Activated CD4-positive, alpha-beta T cell treated with anti-CD3 and anti-CD28 coated beads, Interleukin-2, amount 50 U/mL, for 48 hours (primary cell): ENCODE measurements around the gene BRWD1.

ENCODE experiments used
- DNase-seq, 2 experiments: peaks; one replicate each; pipeline ENCODE4 v3.0.0-alpha.2; 2020

BRWD1 gene

DNA sequence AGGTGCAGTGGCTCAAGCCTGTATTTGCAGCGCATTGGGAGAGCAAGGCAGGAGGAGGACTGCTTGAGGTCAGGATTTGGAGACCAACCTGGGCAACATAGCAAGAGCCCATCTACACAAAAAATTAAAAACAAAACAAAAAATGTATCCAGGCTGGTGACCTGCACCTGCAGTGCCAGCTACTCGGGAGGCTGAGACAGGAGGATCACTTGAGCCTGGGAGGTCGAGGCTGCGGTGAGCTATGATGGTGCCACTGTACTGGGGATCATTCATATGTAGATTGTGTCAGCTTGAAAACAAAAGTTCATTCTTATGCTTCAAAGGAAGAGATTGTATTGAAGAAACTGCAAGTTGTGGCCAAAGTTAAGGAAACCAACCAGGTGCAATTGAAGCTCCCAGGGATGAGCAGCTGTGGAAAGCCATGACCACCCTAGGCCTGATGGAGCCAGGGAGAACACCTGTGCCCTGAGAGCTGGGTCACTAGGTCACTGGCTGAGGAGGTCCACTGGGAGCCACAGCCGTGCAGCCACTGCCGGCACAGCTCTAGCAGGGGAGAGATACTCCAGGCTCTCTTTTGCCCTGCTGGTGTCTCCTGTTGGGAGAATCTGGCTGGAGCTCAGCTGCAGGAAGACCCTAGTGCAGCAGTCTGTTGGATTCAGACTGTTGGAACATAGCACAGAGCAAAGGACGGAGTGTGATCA is 13.3 kb upstream of the BRWD1 start:
- no peak for DNase-seq

DNA sequence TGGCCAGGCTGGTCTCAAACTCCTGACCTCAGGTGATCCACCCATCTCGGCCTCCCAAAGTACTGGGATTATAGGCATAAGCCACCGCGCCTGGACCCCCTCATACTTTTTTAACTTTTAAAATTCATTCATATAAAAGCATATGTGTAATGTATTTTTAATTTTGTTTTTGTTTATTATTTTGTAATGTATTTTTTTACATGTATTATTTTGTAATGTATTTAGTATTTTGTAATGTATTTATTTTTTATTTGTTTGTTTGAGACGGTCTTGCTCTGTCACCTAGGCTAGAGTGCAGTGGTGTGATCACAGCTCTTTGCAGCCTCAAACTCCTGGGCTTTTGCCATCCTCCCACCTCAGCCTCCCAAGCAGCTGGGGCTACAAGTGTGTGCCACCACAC is 12.0 kb upstream of the BRWD1 start:
- DNase-seq = no peak

DNA sequence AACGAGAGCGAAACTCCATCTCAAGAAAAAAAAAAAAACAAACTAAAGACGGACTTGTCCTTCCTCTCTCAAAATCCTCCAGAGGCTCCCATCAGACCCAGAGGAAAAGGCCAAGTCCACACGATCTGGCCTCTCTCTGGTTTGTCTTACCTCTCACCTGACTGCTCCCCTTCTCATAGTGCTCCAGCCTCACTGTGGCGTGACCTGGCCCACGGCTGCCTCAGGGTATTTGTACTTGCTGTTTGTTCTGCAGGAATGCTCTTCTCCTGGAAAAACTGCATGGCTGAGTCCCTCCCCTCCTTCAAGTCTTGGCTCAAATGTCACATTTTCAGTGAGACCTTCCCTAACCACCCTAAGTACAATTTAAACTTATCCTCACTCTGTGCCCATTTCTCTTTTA is 8.0 kb upstream of the BRWD1 start:
- no peak for DNase-seq

DNA sequence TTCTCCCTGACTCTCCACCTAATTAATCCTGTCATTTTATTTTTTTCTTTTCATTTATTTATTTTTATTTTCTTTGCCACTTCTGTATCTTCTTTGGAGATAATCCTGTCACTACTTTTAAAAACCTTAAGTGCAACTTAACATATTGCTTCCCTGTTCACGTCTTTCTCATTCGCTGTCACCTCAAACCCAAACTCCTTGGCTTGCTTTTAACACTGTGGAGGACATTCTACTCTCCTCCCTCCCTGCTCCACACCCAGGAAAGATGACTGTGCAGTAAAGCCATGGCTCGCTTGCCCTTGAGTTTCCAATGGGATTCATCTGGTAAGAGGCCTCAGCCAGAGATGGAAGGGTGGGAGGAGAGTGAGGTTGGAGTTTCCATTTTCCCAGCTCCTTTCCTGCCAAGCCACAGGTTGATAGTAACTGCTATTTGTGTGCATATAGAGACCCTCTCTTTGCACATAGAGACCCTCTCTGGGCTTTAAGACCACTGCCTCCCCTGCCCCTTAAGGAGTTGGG is 6.4 kb upstream of the BRWD1 start:
- no peak for DNase-seq

DNA sequence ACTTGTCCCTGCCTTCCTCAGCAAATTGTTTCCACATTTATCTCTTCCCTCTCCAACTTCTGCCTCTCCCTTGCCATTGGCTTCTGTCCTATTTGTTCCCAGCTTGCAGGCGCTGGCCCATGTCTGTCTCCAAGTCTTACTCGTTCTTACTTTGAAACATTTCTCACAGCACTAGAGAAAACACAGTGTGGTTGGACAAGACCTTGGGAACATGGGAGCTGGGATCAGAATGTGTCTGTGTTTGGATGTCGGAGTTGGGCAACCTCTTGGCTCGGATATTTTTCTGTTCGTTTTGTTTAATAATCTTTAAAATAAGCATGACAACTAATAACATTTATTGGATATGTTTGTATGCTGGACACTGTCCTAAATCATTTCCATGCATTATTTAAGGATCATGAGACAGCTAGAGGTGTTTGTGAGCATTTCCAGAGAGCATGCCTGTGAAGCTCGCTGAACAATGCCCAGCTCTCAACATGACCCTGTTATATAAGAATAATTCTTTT is 5.9 kb upstream of the BRWD1 start:
- no peak for DNase-seq

DNA sequence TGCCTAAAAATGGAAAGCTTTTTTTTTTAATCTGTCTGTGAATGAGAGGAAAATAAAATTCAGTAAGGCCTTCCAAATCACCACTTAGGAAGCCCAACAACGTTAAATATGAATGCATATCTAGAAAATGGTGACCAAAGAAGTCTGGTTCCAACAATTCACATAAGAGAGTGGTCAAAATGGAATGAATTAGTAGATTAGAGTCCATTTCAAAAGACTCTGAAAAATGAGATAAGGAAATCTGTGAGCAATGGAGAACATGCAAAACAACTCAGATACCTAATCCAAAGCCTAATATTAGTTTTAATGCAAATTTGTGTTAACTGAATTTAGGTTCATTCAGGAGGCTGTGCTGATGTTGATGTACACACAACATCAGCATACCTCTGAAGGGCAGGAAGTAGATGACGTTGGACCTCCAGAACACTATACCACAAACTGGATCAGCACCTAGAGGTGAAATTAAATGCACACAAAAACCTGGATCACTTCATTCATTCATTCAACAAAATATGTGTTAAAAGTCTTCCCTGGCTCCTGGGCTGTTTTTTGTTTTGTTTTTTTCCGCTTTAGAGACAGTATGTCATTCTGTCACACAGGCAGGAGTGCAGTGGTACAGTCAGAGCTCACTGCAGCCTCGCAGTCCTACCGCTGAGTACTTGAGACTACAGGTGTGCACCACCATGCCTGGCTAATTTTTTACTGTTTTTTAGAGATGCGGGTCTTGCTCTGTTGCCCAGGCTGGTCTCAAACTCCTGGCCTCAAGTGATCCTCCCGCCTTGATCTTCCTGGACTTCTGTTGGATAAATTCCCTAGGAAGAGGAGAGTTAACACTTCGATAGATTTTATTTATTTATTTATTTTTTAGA is 4.9 kb upstream of the BRWD1 start:
- DNase-seq = no peak

DNA sequence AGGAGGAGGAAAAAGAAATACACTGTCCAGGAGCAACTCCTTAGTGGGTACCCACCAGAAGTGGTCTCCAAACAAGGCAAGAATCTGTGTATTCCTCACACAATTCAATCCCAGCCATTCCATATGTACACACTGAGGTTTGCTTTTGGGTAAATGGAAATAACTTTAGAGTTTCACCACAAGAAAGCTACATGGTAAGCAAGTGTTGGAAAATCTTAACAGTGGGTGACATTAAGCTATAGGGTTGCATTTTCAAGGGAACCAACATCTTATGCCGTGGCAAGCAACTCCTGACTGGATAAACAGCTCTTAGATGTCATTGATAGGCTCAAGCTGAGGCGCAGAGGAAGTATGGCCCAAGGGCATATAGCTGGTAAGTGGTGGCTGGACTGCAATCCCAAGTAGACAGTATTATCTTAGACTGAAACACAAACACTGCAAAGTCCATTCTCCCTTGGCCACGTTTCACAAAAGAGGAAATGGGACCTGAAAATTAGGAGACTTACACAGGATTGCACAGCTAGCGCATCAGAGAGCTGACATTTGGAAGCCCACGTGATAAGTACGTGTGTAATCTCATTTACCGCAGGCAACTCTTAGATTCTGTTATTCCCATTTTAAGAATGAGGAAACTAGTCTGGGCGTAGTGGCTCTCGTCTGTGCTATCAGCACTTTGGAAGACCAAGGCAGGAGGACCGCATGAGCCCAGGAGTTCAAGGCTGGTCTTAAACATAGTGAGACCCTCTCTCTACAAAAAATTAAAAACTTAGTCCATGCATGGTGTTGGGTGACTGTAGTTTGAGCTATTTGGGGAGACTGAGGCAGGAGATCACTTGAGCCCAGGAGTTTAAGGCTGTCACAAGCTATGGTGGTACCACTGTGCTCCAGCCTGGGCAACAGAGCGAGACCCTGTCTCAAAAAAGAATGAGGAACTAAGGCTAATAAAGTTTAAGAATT is 4.0 kb upstream of the BRWD1 start:
- DNase-seq = no peak

DNA sequence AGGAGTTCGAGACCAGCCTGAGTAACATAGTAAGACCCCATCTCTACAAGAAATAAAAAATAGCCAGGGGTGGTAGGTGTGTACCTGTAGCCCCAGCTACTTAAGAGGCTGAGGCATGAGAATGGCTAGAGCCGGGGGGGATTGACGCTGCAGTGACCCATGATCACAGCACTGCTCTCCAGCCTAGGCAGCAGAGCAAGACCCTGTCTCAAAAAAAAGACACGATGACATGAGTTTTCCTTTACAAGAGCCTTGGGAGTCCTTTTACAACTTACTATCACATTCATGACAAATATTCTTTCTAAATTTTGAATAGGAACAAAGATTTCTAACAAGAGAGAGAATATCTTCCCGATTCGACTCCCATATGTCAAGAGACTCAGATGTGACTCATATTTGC is 3.3 kb upstream of the BRWD1 start:
- DNase-seq = no peak

DNA sequence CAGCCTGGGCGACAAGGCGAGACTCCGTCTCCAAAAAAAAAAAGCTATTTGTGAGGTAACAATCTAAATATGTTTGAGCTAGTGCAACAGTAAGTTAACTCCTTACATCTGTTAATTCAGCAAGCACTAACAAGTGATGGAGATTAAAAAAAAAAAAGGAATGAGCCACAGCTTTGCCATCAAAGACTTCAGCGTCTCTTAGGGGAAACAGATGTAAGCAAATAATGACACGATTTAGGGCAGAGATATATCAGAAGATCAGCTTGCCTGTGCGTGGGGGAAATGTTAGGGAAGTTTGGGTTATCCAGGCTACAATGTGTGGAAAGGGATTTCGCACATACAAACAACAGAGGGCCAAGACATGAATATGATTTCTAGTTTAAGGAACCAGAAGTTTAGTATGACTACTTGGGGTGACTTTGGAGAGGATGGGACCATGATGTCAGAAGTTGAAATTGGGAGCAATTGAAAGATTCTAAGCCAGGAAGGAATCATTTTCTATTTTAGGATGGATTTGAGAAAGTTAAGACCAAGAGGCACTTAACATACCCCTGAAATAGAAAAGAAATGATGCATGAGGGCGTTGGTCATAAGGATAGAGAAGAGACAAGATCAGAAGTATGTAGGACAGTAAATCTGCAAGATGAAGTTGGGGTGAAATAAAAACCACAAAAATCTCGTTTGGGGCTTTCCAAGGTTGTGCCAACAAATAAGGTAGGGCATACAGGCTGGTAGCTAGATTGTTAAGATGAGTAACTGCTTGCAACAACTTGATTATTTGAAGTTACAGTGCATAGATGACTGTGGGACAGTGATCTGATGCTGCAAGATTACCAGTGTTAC is 2.4 kb upstream of the BRWD1 start:
- DNase-seq = no peak

DNA sequence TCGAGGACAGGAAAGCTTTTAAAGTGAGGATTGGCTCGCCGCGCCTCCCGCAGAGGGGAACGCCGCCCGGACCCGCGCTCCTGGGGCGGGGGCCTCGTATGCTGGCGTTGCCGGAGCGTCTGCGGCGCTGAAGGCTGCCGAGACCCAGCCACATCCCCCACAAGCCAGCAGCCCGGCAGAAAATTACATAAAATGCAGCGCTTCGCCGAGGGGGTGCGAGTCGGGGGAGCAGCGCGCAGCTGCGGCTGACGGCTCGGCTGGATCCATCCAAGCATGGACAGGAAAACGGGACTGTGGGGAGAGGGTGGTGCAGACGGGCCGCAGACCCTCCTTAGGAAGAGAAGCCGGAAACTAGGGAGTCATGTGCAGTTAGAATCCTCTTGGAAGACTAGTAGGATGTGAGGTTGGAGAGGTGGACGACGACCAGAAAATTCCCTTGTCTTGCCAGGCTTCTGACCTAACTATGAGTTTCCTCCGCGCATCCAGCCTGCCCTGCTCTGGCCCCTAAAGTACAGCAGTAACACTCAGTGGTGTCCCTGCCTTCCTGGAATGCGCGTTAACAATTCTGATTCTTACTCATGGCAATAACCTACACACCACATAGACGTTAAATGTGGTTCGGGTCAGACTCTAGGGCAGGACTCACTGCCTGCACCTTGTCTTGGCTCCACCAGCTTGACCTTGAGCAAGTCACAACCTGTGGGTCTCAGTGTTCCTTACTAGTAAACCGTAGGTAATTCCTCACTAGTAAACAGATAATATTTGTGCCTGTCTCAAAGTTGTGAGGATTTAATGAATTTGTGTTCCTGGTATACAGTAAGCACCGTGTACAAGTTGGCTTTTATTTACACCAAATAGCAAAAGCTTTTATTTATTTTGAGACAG is 953 bp upstream of the BRWD1 start:
- DNase-seq = peak; percentile 54 to 65

DNA sequence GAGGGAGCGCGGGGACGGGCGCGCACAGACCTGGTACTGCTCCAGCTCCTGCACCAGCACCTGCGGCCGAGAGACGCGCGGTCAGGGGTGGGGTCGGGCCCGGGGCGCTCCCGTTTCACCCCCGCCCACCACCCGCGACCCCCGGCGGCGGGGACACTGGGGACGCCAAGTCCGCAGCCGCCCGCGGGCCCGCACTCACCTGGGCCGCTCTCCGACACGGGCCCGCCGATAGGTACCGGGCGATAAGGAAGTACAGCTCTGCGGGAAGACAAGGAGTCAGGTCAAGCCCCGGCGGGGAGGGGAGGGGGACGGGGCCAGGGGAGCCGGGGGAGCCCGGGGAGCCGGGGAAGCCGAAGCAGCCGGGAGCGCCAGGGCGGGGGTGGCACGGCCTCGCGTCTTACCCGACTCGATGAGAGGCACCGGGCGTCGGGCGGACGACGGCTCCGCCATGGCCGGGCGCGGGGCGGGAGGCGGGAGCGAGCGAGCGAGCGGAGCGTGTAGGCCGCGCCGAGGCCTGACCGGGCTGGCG is 326 bp downstream of the BRWD1 start:
- DNase-seq = peak; percentile 33 to 61

DNA sequence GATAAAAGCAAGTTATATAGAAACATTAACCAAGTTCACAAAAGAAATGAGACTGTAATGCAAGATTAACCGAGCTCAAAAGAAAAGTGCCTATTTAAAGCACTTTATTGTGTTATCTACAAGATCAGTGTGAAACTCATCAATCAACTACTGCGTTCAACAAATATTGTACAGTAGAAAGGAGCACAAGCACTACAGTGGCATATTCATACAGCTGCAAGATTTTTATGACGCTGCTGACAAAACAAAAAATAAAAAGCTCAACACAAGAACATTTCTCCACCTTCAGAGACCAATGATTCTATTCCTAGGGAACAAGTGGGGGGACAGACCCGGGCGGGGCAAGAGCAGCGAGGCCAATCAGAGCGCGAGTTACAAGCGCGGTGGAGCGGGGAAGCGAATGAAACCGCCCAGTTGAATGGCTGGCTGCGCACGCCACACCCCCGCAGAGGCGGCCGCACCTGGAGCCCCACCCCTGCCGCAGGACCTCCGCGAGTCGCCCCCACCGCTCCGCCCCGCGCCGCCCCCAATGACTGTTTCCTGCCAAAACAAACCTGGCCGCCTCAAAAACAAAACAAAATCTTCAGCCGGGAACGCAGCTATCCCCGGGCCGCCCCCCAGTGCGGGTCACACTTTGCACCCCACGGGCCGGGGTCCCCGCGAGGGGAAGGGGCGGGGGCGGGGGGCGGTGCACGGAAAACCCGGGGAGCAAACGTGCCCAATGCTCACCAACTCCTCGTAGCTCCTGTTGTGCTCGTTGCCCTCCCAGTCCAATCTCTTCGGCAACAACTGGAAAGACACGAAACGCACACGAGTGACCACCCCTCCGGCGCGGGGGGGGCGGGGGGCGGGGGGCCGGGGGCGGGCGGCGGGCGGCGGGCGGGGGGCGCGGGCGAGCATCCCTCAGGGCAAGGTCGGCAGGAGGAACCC is 1.1 kb downstream of the BRWD1 start:
- peak; percentile 95 for DNase-seq

DNA sequence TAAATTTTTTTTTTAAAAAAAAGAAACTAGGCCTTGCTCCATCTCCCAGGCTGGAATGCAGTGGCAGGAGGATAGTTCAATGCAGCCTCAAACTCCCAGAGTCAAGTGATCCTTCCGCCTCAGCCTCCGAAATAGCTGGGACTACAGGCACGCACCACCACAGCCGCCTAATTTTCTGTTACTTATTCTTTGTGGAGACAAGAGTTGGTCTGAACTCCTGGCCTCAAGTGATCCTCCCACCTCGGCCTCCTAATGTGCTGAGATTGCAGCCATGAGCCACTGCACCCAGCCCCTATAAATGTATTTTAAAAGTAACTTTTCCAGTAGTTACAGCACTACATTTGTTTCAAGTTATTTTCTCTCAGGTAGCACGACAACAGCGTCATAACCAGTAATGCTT is 2.3 kb downstream of the BRWD1 start:
- no peak for DNase-seq

DNA sequence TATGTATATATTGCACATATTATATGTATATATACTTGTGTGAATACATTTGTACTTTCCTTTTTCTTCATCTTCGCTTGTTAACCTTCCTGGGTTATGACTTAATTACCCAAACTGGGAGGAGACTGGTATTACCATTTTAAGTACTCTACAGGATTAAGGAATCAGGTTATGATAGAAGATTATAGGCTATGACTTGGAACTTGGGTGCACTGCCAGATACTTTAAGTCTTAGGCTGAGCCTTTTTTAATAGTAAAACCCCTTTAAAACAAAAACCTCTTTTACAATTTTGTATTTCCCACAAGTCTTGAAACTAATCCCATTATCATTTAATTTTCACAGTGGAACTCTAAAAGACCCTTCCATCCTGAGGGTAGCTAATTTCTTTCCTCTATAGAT is 6.0 kb downstream of the BRWD1 start:
- DNase-seq = no peak

DNA sequence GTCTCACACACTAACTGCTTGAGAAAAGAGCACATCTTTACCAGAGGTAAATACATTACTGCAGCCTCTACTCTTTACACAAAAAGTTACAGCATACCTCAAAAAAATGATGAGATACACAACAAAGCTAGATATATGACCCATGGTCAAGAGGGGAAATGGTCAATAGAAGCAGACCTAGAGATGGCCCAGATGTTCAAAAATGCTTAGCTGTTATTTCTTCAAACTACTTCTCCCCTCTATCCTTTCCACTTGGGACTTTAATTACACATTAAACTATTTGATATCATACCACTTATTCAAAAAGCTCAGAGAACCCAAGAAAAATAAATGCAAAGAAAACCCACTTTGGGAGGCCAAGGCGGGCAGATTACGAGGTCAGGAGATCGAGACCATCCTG is 12.8 kb downstream of the BRWD1 start:
- DNase-seq = no peak

DNA sequence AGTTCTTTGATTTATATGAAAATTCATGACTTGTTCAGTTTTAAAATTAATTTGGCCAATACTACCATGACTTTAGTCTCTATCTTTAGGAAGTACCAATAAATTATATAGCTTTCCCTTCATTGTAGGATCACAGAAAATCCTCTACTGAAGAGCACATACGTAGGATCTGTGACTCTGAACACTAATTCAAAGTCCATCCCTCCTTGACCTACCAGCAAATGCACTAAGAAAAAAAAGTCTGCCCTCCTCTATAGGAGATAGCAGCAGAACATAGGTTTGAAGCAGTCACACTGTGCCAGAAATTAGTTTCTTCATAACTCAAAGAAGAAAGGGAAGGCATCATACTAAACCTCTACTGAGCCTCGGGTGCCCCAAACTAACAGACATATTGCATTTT is 16.5 kb downstream of the BRWD1 start:
- DNase-seq = no peak

DNA sequence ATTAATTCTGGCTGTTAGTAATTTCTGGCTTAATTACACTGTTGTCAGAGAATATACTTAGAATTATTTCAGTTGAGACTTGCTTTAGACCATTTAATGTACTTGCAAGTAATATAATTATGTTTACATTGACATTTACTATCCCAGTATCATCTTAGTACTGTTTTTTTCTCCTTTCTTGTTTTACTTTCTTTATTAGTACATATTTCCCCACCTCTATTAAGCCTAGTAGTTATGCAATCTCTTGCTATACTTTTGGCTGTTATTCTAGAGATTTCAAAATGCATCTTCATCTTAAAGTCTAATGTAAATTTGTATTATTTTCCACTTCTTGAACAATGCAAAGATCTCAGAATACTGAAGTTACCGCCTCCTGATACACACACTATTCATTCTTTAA is 24.4 kb downstream of the BRWD1 start:
- no peak for DNase-seq

DNA sequence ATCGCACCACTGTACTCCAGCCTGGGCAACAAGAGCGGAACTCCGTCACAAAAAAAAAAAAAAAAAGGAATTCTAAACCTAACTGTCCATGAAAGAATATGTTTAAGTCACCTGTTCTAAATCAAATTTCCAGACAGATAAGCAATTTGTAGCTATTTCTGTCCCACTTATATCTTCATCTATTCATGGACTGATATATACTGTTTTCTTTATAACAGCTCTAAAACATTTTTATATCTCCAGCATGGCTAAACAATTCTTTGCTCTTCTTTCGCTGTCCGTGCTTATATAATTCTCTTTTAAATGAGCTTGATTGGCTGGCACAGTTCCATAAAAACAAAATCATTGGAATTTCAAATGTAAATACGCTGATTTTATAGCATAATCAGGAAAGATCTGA is 30.5 kb downstream of the BRWD1 start:
- no peak for DNase-seq

DNA sequence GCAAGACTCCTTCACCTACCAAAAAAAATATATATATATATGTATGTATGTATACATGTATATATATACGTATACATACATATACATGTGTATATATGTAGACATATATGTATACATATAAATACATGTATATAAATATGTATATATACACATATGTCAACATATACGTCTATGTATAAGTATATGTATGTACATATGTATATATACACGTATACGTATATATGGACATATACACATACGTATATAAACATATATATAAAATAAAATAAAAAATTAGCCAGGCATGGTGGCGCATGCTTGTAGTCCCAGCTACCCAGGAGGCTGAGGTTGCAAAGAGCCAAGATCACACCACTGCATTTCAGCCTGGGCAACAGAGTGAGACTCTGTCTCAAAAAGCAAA is 31.6 kb downstream of the BRWD1 start:
- no peak for DNase-seq
